ENCODE measurements around the gene BORCS8. TPM values are rescaled to one million over a fixed set of nuclear protein-coding genes. Genes with fewer than 3 reads are reported as not detected.

BORCS8 gene
- total and polyA plus RNA-seq, 2 of the 4 experiments (the other 2 are of a cell fraction): 16.7 to 33.9 TPM

- Histone ChIP-seq H2AK5ac (ENCODE audit: low read depth, low read length) (peak within 1 kb of the TSS; percentile 26), H3K56ac (ENCODE audit: extremely low read depth, insufficient read depth, low read length) (no peak within 1 kb of the TSS; the same call in 1 of the 2 replicates), H4K5ac (ENCODE audit: low read depth, low read length) (0 out of 2 replicates have a peak within 1 kb of the TSS, but pooled peaks have one; percentile 18), H2BK120ac (ENCODE audit: low read depth, low read length) (no peak within 1 kb of the TSS), H3K4me3 (ENCODE audit: insufficient read depth, low read depth, low read length) (peak within 1 kb of the TSS; percentile 54), H3K4me1 (ENCODE audit: control insufficient read depth, insufficient read depth, low read length) (peaks cover 3% of the 10 kb centered on the region; the same call in 1 of the 2 replicates), H3K9ac (ENCODE audit: low read depth, low read length) (peak within 1 kb of the TSS; percentile 69), H3K23ac (ENCODE audit: low read depth, low read length) (peak within 1 kb of the TSS; percentile 4; the same call in 1 of the 2 replicates), H3K4ac (ENCODE audit: low read depth, low read length) (peak within 1 kb of the TSS; percentile 79), H3K27ac (ENCODE audit: insufficient read depth, low read length) (peak within 1 kb of the TSS; percentile 45; the same call in 1 of the 2 replicates), H3K9me1 (ENCODE audit: insufficient read depth, low read length) (0 out of 2 replicates have a peak, but pooled peaks cover 5% of the 10 kb centered on the region), H2AFZ (replicated peaks; ENCODE audit: low read length, poor library complexity) (peak within 1 kb of the TSS; percentile 90), H2BK5ac (ENCODE audit: low read depth, low read length, poor library complexity, severe bottlenecking) (peak within 1 kb of the TSS; percentile 16), H2BK20ac (ENCODE audit: low read depth, low read length) (no peak within 1 kb of the TSS), H4K91ac (ENCODE audit: insufficient read depth, low read depth, low read length) (peak within 1 kb of the TSS; percentile 29; the same call in 1 of the 2 replicates), H4K8ac (ENCODE audit: low read depth in 2 of 2, low read length in 2 of 2) (peak within 1 kb of the TSS; percentile 69; a peak in 3 of 4 replicates), H2BK15ac (ENCODE audit: low read depth, low read length) (no peak within 1 kb of the TSS), H3K27me3 (ENCODE audit: control insufficient read depth, insufficient read depth, low read length) (peaks cover 10% of the 10 kb centered on the region; the same call in 1 of the 2 replicates), H3K18ac (ENCODE audit: low read depth, low read length) (no peak within 1 kb of the TSS), H4K20me1 (ENCODE audit: insufficient read depth, low read length) (no peaks in the 10 kb centered on the region), H3K79me1 (ENCODE audit: low read depth in 1 of 2, low read length in 2 of 2) (peaks cover 5 to 20% of the 10 kb centered on the region in 2 experiments), H3K36me3 (ENCODE audit: control insufficient read depth, insufficient read depth, low read length) (peaks cover 27% of the 10 kb centered on the region), H2AK9ac (replicated peaks; ENCODE audit: low read depth, low read length, poor library complexity) (peak within 1 kb of the TSS; percentile 95), H3K4me2 (ENCODE audit: low read depth, low read length) (peak within 1 kb of the TSS; percentile 84), H3K9me3 (ENCODE audit: control insufficient read depth, insufficient read depth, low read length) (no peaks in the 10 kb centered on the region), H3K14ac (replicated peaks; ENCODE audit: low read depth, low read length) (peak within 1 kb of the TSS; percentile 30)
- CTCF ChIA-PET: interaction anchor here (0.6 to 1.0 kb wide), 4 partner anchors 16 to 45 kb away, joined by 3 read pairs; no protein-coding TSS in a partner anchor
- BruUV-seq (replicated peaks): no TSS peak
- DNase-seq (peak; percentile 83), ATAC-seq (ENCODE audit: low read depth) (peak; percentile 92)
- POLR2A ChIA-PET (ENCODE audit: unreplicated experiment): interaction anchor here (0.6 to 1.0 kb wide), 7 partner anchors 9 to 124 kb away, joined by 3 to 26 read pairs (median 6); partner anchors contain the start of gene BORCS8
- dilution Hi-C loops (cut with HindIII; ENCODE audit: low sequenced_read_pairs, unreplicated experiment): no loop called here
- intact Hi-C loops (cut with micrococcal nuclease): no loop called here
- TF ChIP-seq MXI1 (IDR thresholded peaks at IDR 0.05; ENCODE audit: borderline replicate concordance, low read depth, low read length) (peak; percentile 77; the same call in 1 of the 2 replicates), RAD21 (IDR thresholded peaks at IDR 0.05; ENCODE audit: low read length) (no peak), MAZ (IDR thresholded peaks at IDR 0.05; ENCODE audit: borderline replicate concordance, low read depth, low read length) (no peak)
- in situ Hi-C loops (cut with MboI; ENCODE audit: low sequenced_read_pairs): no loop called here
- 2% methylated on average over 29 of the region's 60 CpGs; no CpG with 5 or more reads in 1 of the 2 experiments for WGBS, 2 experiments (ENCODE audit: extremely low coverage in 2 of 2, insufficient read length in 1 of 2)
Measured at GRCh38 chr19:19203012-19203856, 11.3 kb upstream of the BORCS8 start, which contains the start of gene NR2C2AP. Gene NR2C2AP, minus strand, starts transcription at chr19:19203414. Its CDS starts 354 bp downstream, at chr19:19203060.

Measured in IMR-90 (cell line).